Neural progenitor cell (in vitro differentiated cells): ENCODE measurements around the gene SLC50A1.

ENCODE experiments used
- EZH2 ChIP-seq: fragments of 200-600 bp; sonication (generic); IDR thresholded peaks from 2 replicates; pipeline ENCODE4 v1.6.1; 2017; ENCODE audit warnings: antibody characterized with exemption, mild to moderate bottlenecking, moderate library complexity
- EZH2phosphoT487 ChIP-seq: fragments of 200-600 bp; sonication (generic); IDR thresholded peaks from 2 replicates; pipeline ENCODE4 v1.6.1; 2017; ENCODE audit warnings: antibody characterized with exemption
- TF ChIP-seq, protein P1 (sequence below): fragments of 200-600 bp; sonication (generic); IDR thresholded peaks from 2 replicates; pipeline ENCODE4 v1.5.1; 2017; ENCODE audit warnings: antibody characterized with exemption, mild to moderate bottlenecking

DNA sequence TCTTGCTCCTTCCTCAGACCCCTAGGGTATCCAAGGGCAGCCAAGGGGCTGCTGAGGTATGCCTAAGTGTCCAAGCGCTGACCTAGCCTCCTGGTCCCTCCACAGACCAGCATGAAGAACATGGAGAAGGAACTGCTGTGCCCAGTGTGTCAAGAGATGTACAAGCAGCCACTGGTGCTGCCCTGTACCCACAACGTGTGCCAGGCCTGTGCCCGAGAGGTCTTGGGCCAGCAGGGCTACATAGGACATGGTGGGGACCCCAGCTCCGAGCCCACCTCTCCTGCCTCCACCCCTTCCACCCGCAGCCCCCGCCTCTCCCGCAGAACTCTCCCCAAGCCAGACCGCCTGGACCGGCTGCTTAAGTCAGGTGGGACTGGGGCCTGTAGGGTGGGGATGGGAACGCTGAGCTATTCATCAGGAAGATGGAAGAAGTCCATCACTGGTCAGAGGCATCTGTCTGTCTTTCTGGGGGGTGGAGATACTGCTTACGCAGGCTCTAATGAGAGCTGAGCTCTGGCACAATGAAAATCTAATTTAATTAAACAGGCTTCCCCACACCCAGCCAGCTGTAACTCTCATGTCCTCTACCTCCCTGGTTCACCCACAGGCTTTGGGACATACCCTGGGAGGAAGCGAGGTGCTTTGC is 39.8 kb downstream of the SLC50A1 start:
- TF ChIP-seq, protein P1, sequence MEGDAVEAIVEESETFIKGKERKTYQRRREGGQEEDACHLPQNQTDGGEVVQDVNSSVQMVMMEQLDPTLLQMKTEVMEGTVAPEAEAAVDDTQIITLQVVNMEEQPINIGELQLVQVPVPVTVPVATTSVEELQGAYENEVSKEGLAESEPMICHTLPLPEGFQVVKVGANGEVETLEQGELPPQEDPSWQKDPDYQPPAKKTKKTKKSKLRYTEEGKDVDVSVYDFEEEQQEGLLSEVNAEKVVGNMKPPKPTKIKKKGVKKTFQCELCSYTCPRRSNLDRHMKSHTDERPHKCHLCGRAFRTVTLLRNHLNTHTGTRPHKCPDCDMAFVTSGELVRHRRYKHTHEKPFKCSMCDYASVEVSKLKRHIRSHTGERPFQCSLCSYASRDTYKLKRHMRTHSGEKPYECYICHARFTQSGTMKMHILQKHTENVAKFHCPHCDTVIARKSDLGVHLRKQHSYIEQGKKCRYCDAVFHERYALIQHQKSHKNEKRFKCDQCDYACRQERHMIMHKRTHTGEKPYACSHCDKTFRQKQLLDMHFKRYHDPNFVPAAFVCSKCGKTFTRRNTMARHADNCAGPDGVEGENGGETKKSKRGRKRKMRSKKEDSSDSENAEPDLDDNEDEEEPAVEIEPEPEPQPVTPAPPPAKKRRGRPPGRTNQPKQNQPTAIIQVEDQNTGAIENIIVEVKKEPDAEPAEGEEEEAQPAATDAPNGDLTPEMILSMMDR = no peak
- TF ChIP-seq EZH2 (no peak), EZH2phosphoT487 (no peak)
